DMS153 treated with DMSO at 0.1 percent for 48 hours (cell line): ENCODE data around the gene MAPT.

ENCODE experiments used
- DNase-seq: peaks from one replicate; lab custom pipeline; 2025; ENCODE audit not compliant: unreplicated experiment; lab: John Stamatoyannopoulos, UW

MAPT gene

GRCh38 chr17:45969726-45970125, 75.4 kb downstream of the MAPT start:
- DNase-seq, result no peak

- DNase-seq, result no peak
Observed at GRCh38 chr17:45970659-45971058, 76.3 kb downstream of the MAPT start.

DNA sequence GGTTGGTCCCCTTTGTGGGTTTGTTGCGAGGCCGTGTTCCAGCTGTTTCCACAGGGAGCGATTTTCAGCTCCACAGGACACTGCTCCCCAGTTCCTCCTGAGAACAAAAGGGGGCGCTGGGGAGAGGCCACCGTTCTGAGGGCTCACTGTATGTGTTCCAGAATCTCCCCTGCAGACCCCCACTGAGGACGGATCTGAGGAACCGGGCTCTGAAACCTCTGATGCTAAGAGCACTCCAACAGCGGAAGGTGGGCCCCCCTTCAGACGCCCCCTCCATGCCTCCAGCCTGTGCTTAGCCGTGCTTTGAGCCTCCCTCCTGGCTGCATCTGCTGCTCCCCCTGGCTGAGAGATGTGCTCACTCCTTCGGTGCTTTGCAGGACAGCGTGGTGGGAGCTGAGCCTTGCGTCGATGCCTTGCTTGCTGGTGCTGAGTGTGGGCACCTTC, 77.4 kb downstream of the MAPT start:
- no peak for DNase-seq

DNA sequence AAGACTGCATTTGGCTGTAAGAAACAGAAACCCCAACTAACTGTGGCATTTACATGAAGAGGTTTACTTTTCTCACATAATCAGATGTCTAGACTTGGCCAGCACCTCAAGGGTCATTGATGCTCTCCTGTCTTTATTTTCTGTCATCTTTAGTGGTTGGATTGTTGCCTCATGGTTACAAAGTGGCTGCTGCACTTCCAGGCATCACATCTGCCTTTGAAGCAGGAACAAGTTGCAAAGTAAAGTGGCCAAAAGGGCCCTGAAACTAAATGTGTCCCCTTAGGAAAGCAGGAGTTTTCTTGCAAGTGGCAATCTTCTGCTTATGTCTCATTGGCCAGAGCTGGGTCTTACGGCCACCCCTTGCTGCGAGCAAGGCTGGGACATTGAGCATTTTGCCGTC, 78.2 kb downstream of the MAPT start:
- DNase-seq, result no peak

DNA sequence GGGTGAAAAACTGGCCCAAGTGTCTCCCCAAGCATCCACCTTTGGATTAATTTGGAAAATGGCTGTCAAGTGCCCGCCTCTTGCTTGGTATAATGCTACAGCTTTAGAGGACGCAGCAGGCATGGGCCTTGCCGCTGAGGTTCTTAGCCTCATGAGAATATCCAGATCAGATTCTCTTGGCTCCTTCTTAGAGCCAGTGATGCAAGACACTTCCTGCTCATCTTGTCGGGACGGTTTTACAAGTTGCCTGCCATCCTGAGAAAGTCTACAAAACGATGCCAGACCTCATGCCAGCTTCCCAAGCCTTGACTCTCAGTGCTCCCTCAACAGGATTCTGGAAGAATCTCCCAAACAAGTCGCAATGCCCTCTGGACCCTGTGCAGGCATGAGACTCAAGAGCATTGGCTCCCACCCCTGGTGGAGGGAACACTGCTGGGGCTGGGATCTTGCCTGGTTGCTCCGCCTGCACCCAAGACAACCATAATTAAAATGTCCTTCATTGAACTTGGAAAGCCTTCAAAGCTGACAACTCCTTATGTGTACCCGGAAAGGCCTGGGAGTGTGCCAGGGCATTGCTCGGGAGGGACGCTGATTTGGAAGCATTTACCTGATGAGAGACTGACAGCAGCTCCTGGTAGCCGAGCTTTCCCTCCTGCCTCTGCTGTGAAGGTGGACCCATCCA, 78.9 kb downstream of the MAPT start:
- no peak for DNase-seq

DNA sequence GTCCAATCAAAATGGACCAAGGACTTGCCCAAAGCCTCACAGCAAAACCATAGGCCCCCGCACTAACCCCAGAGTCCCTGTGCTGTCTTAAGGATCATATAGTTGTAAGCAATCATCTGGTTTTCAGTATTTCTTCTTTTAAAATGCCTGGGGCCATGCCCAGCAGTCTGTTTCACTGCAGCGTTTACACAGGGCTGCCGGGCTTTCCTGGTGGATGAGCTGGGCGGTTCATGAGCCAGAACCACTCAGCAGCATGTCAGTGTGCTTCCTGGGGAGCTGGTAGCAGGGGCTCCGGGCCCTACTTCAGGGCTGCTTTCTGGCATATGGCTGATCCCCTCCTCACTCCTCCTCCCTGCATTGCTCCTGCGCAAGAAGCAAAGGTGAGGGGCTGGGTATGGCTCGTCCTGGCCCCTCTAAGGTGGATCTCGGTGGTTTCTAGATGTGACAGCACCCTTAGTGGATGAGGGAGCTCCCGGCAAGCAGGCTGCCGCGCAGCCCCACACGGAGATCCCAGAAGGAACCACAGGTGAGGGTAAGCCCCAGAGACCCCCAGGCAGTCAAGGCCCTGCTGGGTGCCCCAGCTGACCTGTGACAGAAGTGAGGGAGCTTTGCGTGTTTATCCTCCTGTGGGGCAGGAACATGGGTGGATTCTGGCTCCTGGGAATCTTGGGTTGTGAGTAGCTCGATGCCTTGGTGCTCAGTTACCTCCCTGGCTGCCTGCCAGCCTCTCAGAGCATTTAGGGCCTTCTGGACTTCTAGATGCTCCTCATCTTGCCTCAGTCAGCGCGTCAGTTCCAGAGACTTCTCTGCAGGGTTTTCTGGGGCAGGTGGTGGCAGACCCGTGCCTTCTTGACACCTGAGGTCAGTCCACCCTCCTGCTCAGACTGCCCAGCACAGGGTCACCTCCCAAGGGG, 79.8 kb downstream of the MAPT start:
- DNase-seq, result no peak

DNA sequence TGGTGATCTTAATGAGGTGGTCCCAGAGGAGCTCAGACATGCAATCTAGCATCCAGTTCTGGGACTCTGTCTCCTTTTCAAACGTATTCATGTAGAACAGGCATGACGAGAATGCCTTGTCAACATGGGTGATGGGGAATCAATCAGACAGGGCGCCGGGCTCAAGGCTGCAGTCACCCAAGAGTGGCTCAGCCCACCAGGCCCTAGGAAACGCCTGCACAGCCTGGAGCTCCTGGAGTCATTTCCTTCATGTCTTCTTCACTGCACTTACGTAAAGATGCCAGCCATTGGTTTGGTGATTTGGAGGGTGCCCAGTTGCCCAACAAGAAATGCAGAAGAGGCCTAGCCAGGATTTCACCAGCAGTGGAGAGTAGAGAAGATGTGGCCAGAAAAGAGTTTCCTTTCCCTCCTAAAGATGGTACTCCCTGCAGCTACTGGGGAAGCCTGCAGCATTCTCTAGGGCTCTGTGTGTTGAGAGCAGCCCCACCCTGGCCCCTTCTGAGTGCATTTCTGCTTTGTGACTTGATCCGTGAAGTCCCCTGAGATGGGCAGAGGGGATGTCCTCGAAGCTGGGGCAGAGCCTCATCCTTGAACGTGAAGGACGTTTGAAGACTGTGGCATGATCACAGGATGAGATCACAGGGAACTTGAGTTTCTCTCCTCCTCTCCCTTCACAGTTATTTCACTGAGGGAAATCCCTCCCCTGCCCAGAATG, 80.7 kb downstream of the MAPT start:
- no peak for DNase-seq

- no peak for DNase-seq
Observed at GRCh38 chr17:45975640-45976295, 81.4 kb downstream of the MAPT start.

- DNase-seq, result no peak
Observed at GRCh38 chr17:45976391-45976754, 82.0 kb downstream of the MAPT start.

DNA sequence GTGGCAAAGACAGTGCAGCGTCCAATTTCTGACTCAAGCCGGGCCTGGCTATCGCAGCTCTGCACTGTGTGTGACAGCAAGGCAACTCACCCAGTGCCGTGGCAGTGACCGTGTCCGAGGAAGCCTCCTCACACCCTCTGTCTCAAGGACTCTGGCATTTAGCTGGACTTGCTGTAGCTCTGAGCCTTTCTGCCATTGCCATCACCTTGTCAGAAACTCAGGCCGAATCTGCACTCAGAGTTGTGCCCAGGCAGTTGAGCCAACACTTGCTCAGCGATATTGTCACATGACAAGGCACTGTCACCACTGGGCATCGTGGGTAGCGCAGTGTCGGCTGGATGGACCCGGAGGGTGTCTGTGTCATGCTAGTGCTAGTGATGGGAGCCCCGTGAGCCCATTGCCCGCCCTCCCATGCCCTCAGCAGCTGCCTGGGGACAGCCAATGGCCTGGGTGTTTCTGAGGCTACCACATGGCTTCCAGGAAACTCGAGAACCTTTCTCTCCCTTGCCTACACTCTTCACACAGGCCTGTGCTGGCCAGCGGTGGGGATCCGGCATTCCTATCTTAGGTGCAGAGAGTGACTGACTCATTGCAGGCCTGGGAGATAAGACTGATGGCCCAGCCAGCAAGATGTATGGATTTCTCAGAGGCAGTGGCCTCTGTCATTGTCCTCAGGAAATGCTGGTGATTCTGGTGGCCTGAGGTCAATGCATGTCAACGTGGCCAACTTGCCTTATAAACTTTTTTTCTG, 82.6 kb downstream of the MAPT start:
- no peak for DNase-seq

DNA sequence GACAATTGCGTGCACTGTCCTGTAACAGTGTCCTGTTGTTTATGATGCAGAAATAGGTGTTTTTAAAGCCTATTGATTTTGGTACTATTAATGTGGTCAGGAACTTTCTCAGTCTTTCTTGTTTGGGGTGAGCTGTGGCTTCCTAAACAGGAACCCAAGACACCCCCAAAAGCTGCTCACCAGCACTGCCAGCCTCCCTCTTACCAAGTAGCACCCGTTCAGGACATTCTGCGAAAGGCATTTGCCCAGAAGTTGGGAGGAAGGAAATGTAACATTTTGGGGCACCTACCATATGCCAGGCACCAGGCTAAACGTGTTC, 83.1 kb downstream of the MAPT start:
- DNase-seq, result no peak

GRCh38 chr17:45977976-45978626, 83.7 kb downstream of the MAPT start:
- no peak for DNase-seq

DNA sequence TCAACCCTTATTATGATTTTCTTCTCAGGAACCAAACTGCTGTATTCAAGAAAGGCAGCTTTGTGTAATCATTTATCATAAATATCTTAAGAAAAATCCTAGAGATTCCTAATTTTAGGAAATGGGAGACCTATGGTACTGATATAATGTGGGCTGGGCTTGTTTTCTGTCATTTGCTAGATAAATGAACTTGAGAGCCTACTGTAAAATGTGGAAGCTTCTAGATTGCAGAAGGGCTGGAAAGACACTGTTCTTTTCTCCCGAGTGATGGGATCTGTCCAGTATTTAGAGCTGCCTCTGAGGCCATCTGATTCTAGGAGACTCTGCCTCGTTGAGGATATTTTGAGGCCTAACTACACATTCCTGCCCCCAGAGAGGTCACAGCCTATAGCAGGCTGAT, 84.8 kb downstream of the MAPT start:
- DNase-seq, result no peak

DNA sequence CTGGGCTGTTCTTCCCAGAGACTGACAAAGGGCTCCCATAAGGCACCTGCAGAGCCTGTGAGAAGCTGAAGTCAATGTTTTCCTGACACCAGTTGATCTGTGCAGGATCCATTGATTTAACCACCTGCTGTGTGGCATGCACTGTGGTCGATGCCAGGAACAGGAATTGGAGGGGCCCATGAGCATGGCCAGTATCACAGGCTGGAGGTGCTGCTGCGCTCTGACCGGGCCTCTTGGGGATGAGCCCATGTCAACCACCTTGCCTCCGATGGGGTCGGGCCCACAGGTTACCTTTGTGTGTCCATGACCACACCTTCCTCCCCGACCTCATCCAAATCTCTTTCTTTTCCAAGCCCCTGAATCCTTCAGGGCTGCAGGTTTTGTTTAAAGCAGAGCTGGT, 86.5 kb downstream of the MAPT start:
- DNase-seq, result no peak

DNA sequence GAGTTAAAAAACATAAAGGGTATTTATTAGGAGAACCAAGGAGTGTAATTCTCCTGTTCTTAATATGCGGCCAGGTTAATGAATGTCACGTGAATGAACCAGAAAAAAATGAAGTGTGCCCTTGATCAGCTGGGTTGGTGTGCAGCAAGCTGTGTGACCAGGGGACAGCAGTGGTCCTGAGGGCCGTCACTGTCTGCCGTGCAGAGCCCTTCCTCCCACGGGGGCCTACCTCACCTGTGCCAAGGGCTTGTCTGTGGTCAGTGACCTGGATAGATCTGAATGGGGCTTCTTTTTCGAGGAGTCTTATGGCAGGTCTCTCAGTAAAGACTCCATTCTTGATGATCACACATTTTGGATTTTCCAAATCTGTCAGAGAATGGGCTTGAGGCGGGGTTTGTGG, 87.0 kb downstream of the MAPT start:
- DNase-seq, result no peak

GRCh38 chr17:45982791-45983613, 88.6 kb downstream of the MAPT start:
- no peak for DNase-seq

- no peak for DNase-seq
Observed at GRCh38 chr17:45983614-45984310, 89.4 kb downstream of the MAPT start.

GRCh38 chr17:45984368-45984767, 90.0 kb downstream of the MAPT start:
- no peak for DNase-seq

DNA sequence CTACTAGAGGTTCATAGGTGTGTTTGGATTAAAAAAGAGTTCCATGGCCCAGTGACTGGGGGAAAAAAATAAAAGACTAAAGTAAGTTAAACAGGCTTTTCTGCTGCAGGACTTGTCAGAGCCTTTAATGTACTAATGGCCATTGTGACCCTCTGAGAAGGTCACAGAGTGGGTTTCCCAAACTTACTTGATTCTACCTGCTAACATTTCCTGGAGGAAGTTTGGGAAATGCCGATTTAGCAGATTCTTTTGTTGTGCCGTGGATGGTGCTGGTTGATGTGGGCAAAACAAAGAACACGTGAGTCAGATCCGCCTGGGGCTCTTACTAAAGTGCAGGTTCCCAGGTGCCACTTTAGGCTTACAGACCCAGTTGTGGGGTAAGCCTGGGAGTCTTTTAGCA, 91.1 kb downstream of the MAPT start:
- DNase-seq, result no peak
